ENCODE measurements around the gene TSEN34. TPM values are rescaled to one million over a fixed set of nuclear protein-coding genes. Genes with fewer than 3 reads are reported as not detected.
"Not testable (repeated sequence)": the region's sequence is repeated elsewhere in the genome, so short reads cannot be mapped to it uniquely, and the experiment has no call there.

Gene TSEN34
- total and polyA plus RNA-seq, 7 experiments from 2014 or later, result 9.5 to 48.7 (median 23.7) TPM

GRCh38 chr19:54179262-54179852 lies 11.8 kb upstream of the TSEN34 start:
- intact Hi-C loops (cut with micrococcal nuclease), result no loop called here
- Histone ChIP-seq H3K4me3 (ENCODE audit: low read length) (no peak overlapping the region), H3K36me3 (ENCODE audit: control insufficient read depth in 2 of 3, insufficient read depth in 3 of 3, low read length in 3 of 3) (peaks cover 0 to 18% (median 2%) of the 10 kb centered on the region in 3 experiments), H3K9me3 (ENCODE audit: control insufficient read depth in 2 of 3, low read length in 3 of 3) (no peaks in the 10 kb centered on the region), H3K27ac (ENCODE audit: low read depth, low read length) (no peak overlapping the region), H3K27me3 (ENCODE audit: control insufficient read depth in 2 of 2, insufficient read depth in 2 of 2, low read length in 2 of 2) (no peaks in the 10 kb centered on the region), H3K4me1 (ENCODE audit: control insufficient read depth in 2 of 2, insufficient read depth in 2 of 2, low read length in 2 of 2) (no peaks in the 10 kb centered on the region)
- no peak for DNase-seq
- POLR2A ChIA-PET, result no interaction called here
- Mint-ChIP-seq H3K9me3 (no peaks in the 10 kb centered on the region), H3K4me3 (no peak overlapping the region), H3K36me3 (peaks cover 0 to 17% (median 5%) of the 10 kb centered on the region in 5 donors), H3K27ac (peak overlapping the region in 1 of 9 donors; percentile 49), H3K4me1 (peaks cover 0 to 7% (median 0%) of the 10 kb centered on the region in 7 donors), H3K27me3 (no peaks in the 10 kb centered on the region)
- CTCF ChIA-PET, result interaction anchor here (0.6 kb wide), 1 partner anchor 9 kb away, joined by 3 read pairs; no protein-coding TSS in a partner anchor
- ATAC-seq, result no peak

GRCh38 chr19:54179921-54180461 lies 11.1 kb upstream of the TSEN34 start:
- Mint-ChIP-seq H3K4me1 (peaks cover 0 to 2% (median 0%) of the 10 kb centered on the region in 7 donors), H3K36me3 (peaks cover 0 to 17% (median 5%) of the 10 kb centered on the region in 5 donors), H3K27ac (no peak overlapping the region), H3K4me3 (no peak overlapping the region), H3K9me3 (no peaks in the 10 kb centered on the region), H3K27me3 (no peaks in the 10 kb centered on the region)
- ChIA-PET CTCF (no interaction called here), POLR2A (no interaction called here)
- H3K9me3 ChIP-seq (ENCODE audit: control insufficient read depth in 2 of 3, low read length in 3 of 3), result no peaks in the 10 kb centered on the region
- H3K4me1 ChIP-seq (ENCODE audit: control insufficient read depth in 2 of 2, insufficient read depth in 2 of 2, low read length in 2 of 2), result no peaks in the 10 kb centered on the region
- peak; percentile 64 for ATAC-seq
- no peak overlapping the region for H3K4me3 ChIP-seq (ENCODE audit: low read length)
- intact Hi-C loops (cut with micrococcal nuclease), result no loop called here
- no peaks in the 10 kb centered on the region for H3K27me3 ChIP-seq (ENCODE audit: control insufficient read depth in 2 of 2, insufficient read depth in 2 of 2, low read length in 2 of 2)
- peaks cover 0 to 18% (median 2%) of the 10 kb centered on the region in 3 experiments for H3K36me3 ChIP-seq (ENCODE audit: control insufficient read depth in 2 of 3, insufficient read depth in 3 of 3, low read length in 3 of 3)
- no peak for DNase-seq
- no peak overlapping the region for H3K27ac ChIP-seq (ENCODE audit: low read depth, low read length)

DNA sequence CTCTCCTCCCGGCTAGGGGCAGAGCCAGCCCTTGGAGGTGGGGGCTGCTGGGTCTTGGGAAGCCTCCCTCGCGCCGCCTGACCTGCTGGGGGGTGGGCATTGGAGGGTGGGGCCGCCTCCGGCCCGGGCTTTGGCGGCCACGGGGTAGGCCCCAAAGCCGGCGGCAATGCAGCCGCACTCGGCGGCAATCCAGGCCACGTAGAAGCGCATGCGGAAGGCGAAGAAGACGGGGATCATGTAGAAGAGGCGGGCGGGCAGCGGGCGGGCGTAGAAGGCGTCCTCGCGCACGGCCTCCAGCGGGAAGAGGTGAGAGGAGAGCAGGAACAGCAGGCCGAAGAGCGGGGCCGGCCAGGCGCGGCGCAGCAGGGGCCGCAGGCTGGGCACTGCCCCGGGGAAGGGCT lies 10.4 kb upstream of the TSEN34 start:
- peaks cover 0 to 3% (median 0%) of the 10 kb centered on the region in 7 donors for H3K4me1 Mint-ChIP-seq
- no peaks in the 10 kb centered on the region for H3K9me3 ChIP-seq (ENCODE audit: control insufficient read depth in 2 of 3, low read length in 3 of 3)
- H3K4me1 ChIP-seq (ENCODE audit: control insufficient read depth in 2 of 2, insufficient read depth in 2 of 2, low read length in 2 of 2), result no peaks in the 10 kb centered on the region
- no peak for DNase-seq
- no peak overlapping the region for H3K27ac ChIP-seq (ENCODE audit: low read depth, low read length)
- POLR2A ChIA-PET, result no interaction called here
- no peak for ATAC-seq
- intact Hi-C loops (cut with micrococcal nuclease), result no loop called here
- peaks cover 0 to 21% (median 5%) of the 10 kb centered on the region in 5 donors for H3K36me3 Mint-ChIP-seq
- H3K27me3 ChIP-seq (ENCODE audit: control insufficient read depth in 2 of 2, insufficient read depth in 2 of 2, low read length in 2 of 2), result no peaks in the 10 kb centered on the region
- no peaks in the 10 kb centered on the region for H3K27me3 Mint-ChIP-seq
- H3K4me3 Mint-ChIP-seq, result no peak overlapping the region
- CTCF ChIA-PET, result no interaction called here
- no peak overlapping the region for H3K4me3 ChIP-seq (ENCODE audit: low read length)
- peaks cover 0 to 18% (median 2%) of the 10 kb centered on the region in 3 experiments for H3K36me3 ChIP-seq (ENCODE audit: control insufficient read depth in 2 of 3, insufficient read depth in 3 of 3, low read length in 3 of 3)
- H3K27ac Mint-ChIP-seq, result no peak overlapping the region
- H3K9me3 Mint-ChIP-seq, result no peaks in the 10 kb centered on the region

- POLR2A ChIA-PET, result interaction anchor here (1.5 kb wide), 1 partner anchor 24 kb away, joined by 3 read pairs; no protein-coding TSS in a partner anchor
- ATAC-seq; H3K27me3 Mint-ChIP-seq; H3K4me1 ChIP-seq (ENCODE audit: control insufficient read depth in 2 of 2, insufficient read depth in 2 of 2, low read length in 2 of 2); H3K27ac ChIP-seq (ENCODE audit: low read depth, low read length); H3K4me1 Mint-ChIP-seq; H3K9me3 ChIP-seq (ENCODE audit: control insufficient read depth in 2 of 3, low read length in 3 of 3); CTCF ChIA-PET; H3K9me3 Mint-ChIP-seq; H3K4me3 Mint-ChIP-seq; H3K4me3 ChIP-seq (ENCODE audit: low read length); H3K27ac Mint-ChIP-seq; H3K27me3 ChIP-seq (ENCODE audit: control insufficient read depth in 2 of 2, insufficient read depth in 2 of 2, low read length in 2 of 2); DNase-seq; intact Hi-C loops (cut with micrococcal nuclease): not testable (repeated sequence)
- peaks cover 0 to 12% (median 2%) of the 10 kb centered on the region in 3 experiments for H3K36me3 ChIP-seq (ENCODE audit: control insufficient read depth in 2 of 3, insufficient read depth in 3 of 3, low read length in 3 of 3)
- peaks cover 0 to 22% (median 5%) of the 10 kb centered on the region in 5 donors for H3K36me3 Mint-ChIP-seq
Observed at GRCh38 chr19:54181894-54182293, 9.2 kb upstream of the TSEN34 start.

DNA sequence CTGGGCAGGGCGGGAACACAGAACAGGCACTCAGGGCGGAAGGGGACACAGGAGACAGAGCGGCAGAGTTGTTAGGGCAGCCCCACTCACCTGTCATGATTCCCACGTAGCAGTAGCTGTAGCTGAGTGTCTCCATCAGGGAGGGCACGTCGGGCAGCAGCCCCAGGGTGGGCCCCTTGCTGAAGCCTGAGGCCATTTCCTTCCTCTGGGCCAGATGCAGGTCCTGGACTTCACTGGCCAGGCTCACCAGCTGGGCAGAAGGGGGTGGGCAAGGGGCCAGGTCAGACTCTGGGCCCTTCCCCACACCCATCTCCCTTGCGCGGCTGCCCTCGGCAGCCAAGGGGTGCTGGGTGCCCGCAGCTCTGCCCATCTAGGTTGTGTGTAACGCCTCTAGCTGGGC lies 7.7 kb upstream of the TSEN34 start:
- intact Hi-C loops (cut with micrococcal nuclease), result no loop called here
- Mint-ChIP-seq H3K4me1 (peaks cover 0 to 20% (median 14%) of the 10 kb centered on the region in 7 donors), H3K27me3 (no peaks in the 10 kb centered on the region), H3K9me3 (no peaks in the 10 kb centered on the region), H3K4me3 (no peak overlapping the region), H3K36me3 (peaks cover 0 to 17% (median under 1%) of the 10 kb centered on the region in 5 donors), H3K27ac (peak overlapping the region in 1 of 9 donors; percentile 21)
- Histone ChIP-seq H3K27ac (ENCODE audit: low read depth, low read length) (no peak overlapping the region), H3K36me3 (ENCODE audit: control insufficient read depth in 2 of 3, insufficient read depth in 3 of 3, low read length in 3 of 3) (peaks cover 0 to 15% (median 2%) of the 10 kb centered on the region in 3 experiments), H3K4me3 (ENCODE audit: low read length) (no peak overlapping the region), H3K9me3 (ENCODE audit: control insufficient read depth in 2 of 3, low read length in 3 of 3) (no peaks in the 10 kb centered on the region), H3K4me1 (ENCODE audit: control insufficient read depth in 2 of 2, insufficient read depth in 2 of 2, low read length in 2 of 2) (peaks cover 5 to 7% of the 10 kb centered on the region in 2 donors), H3K27me3 (ENCODE audit: control insufficient read depth in 2 of 2, insufficient read depth in 2 of 2, low read length in 2 of 2) (no peaks in the 10 kb centered on the region)
- no peak for ATAC-seq
- POLR2A ChIA-PET, result interaction anchor here (0.9 kb wide), 1 partner anchor 25 kb away, joined by 3 read pairs; no protein-coding TSS in a partner anchor
- CTCF ChIA-PET, result no interaction called here
- DNase-seq, result no peak

- ATAC-seq (no peak), DNase-seq (no peak)
- intact Hi-C loops (cut with micrococcal nuclease), result no loop called here
- Mint-ChIP-seq H3K4me3 (no peak overlapping the region), H3K36me3 (peaks cover 0 to 9% (median 0%) of the 10 kb centered on the region in 5 donors), H3K27me3 (peaks cover 0 to 2% (median 0%) of the 10 kb centered on the region in 5 donors), H3K9me3 (peaks cover 0 to 2% (median 0%) of the 10 kb centered on the region in 11 donors), H3K27ac (peak overlapping the region in 1 of 9 donors; percentile 18), H3K4me1 (peaks cover under 1 to 25% (median 22%) of the 10 kb centered on the region in 7 donors)
- Histone ChIP-seq H3K36me3 (ENCODE audit: control insufficient read depth in 2 of 3, insufficient read depth in 3 of 3, low read length in 3 of 3) (peaks cover 0 to 9% (median 0%) of the 10 kb centered on the region in 3 experiments), H3K4me1 (ENCODE audit: control insufficient read depth in 2 of 2, insufficient read depth in 2 of 2, low read length in 2 of 2) (peaks cover 10 to 12% of the 10 kb centered on the region in 2 donors), H3K4me3 (ENCODE audit: low read length) (no peak overlapping the region), H3K9me3 (ENCODE audit: control insufficient read depth in 2 of 3, low read length in 3 of 3) (no peaks in the 10 kb centered on the region), H3K27me3 (ENCODE audit: control insufficient read depth in 2 of 2, insufficient read depth in 2 of 2, low read length in 2 of 2) (no peaks in the 10 kb centered on the region), H3K27ac (ENCODE audit: low read depth, low read length) (no peak overlapping the region)
- ChIA-PET POLR2A (interaction anchor here (2.6 to 7.0 kb wide), 2 partner anchors 14 to 27 kb away, joined by 11 to 135 read pairs; partner anchors contain the start of genes LENG1 and RPS9), CTCF (no interaction called here)
Observed at GRCh38 chr19:54186351-54186750, 4.8 kb upstream of the TSEN34 start.

Measured in naive thymus-derived CD4-positive, alpha-beta T cell (primary cell).